Measurements from ENCODE around the gene JARID2. TPM values are rescaled to one million over a fixed set of nuclear protein-coding genes. Genes with fewer than 3 reads are reported as not detected.
A peak's percentile ranks its signal among the peaks of the same experiment; 100 is the strongest.

JARID2 gene
- total and polyA plus RNA-seq, 9 of the 15 experiments (the other 6 are each of a cell fraction or from before 2014, with no cell fraction given): 5.0 to 29.0 (median 15.6) TPM

DNA sequence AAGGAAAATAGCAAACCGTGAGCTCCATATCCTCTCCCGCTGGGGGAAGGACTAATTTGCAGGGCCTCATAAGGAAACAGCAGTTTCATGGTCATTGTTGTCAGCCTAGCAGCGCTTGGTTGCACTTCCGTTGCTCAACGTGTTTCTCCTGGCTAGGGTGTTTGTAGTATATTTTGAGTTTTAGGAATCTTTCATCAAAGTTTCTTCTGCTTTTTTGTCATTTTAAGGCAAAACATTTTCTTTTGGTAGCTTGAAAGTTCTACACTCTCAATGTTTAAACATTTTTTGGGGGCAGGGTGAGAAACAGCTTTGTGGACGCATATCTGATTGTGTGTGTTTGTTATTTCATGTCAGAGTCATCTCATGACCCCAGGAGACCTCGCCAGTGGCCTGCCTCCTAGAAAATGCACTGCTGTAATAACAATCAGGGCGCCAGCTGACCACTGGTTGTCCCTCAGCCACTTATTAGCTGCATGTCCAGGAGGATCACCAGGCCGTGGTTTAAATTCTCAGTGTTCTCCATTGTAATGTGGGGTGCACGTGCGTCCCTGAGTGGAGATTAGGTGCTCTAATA lies 20.6 kb downstream of the JARID2 start (continued):
- TF ChIP-seq BCLAF1 (IDR thresholded peaks at IDR 0.05; ENCODE audit: borderline replicate concordance in 1 of 2, control insufficient read depth in 1 of 2, low read depth in 2 of 2, low read length in 1 of 2) (peak in 1 of 2 experiments; percentile 49; a peak in 1 of 4 replicates), TEAD1 (CRISPR knock-in tag; IDR thresholded peaks at IDR 0.05) (peak in 1 of 2 experiments; percentile 11; a peak in 1 of 4 replicates), ZBTB17 (CRISPR knock-in tag; IDR thresholded peaks at IDR 0.05) (0 out of 2 replicates have a peak, but pooled peaks have one; percentile 37), ZFP1 (CRISPR knock-in tag; IDR thresholded peaks at IDR 0.05) (no peak), TEAD2 (tag; IDR thresholded peaks at IDR 0.05) (peak; percentile 58; the same call in 1 of the 2 replicates), ZNF311 (CRISPR knock-in tag; IDR thresholded peaks at IDR 0.05) (no peak), MAFK (IDR thresholded peaks at IDR 0.05; ENCODE audit: low read length) (peak; percentile 27; the same call in 1 of the 2 replicates), SOX6 (IDR thresholded peaks at IDR 0.05) (peak; percentile 93), CBX5 (IDR thresholded peaks at IDR 0.05; ENCODE audit: borderline replicate concordance, low read depth) (no peak), CBX3 (IDR thresholded peaks at IDR 0.05; ENCODE audit: borderline replicate concordance in 1 of 2, low read length in 2 of 2) (peak in 1 of 2 experiments; percentile 94; a peak in 2 of 3 replicates), ELF2 (CRISPR knock-in tag; IDR thresholded peaks at IDR 0.05) (no peak)
- TF ChIP-seq, protein P1, sequence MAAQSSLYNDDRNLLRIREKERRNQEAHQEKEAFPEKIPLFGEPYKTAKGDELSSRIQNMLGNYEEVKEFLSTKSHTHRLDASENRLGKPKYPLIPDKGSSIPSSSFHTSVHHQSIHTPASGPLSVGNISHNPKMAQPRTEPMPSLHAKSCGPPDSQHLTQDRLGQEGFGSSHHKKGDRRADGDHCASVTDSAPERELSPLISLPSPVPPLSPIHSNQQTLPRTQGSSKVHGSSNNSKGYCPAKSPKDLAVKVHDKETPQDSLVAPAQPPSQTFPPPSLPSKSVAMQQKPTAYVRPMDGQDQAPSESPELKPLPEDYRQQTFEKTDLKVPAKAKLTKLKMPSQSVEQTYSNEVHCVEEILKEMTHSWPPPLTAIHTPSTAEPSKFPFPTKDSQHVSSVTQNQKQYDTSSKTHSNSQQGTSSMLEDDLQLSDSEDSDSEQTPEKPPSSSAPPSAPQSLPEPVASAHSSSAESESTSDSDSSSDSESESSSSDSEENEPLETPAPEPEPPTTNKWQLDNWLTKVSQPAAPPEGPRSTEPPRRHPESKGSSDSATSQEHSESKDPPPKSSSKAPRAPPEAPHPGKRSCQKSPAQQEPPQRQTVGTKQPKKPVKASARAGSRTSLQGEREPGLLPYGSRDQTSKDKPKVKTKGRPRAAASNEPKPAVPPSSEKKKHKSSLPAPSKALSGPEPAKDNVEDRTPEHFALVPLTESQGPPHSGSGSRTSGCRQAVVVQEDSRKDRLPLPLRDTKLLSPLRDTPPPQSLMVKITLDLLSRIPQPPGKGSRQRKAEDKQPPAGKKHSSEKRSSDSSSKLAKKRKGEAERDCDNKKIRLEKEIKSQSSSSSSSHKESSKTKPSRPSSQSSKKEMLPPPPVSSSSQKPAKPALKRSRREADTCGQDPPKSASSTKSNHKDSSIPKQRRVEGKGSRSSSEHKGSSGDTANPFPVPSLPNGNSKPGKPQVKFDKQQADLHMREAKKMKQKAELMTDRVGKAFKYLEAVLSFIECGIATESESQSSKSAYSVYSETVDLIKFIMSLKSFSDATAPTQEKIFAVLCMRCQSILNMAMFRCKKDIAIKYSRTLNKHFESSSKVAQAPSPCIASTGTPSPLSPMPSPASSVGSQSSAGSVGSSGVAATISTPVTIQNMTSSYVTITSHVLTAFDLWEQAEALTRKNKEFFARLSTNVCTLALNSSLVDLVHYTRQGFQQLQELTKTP (IDR thresholded peaks at IDR 0.05; ENCODE audit: low read depth in 1 of 2, partially characterized antibody in 2 of 2): peak; percentile 36 to 51
- TF ChIP-seq, protein P2, sequence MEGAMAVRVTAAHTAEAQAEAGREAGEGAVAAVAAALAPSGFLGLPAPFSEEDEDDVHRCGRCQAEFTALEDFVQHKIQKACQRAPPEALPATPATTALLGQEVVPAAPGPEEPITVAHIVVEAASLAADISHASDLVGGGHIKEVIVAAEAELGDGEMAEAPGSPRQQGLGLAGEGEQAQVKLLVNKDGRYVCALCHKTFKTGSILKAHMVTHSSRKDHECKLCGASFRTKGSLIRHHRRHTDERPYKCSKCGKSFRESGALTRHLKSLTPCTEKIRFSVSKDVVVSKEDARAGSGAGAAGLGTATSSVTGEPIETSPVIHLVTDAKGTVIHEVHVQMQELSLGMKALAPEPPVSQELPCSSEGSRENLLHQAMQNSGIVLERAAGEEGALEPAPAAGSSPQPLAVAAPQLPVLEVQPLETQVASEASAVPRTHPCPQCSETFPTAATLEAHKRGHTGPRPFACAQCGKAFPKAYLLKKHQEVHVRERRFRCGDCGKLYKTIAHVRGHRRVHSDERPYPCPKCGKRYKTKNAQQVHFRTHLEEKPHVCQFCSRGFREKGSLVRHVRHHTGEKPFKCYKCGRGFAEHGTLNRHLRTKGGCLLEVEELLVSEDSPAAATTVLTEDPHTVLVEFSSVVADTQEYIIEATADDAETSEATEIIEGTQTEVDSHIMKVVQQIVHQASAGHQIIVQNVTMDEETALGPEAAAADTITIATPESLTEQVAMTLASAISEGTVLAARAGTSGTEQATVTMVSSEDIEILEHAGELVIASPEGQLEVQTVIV (CRISPR knock-in tag; IDR thresholded peaks at IDR 0.05; ENCODE audit: borderline replicate concordance): no peak
- TF ChIP-seq, protein P3, sequence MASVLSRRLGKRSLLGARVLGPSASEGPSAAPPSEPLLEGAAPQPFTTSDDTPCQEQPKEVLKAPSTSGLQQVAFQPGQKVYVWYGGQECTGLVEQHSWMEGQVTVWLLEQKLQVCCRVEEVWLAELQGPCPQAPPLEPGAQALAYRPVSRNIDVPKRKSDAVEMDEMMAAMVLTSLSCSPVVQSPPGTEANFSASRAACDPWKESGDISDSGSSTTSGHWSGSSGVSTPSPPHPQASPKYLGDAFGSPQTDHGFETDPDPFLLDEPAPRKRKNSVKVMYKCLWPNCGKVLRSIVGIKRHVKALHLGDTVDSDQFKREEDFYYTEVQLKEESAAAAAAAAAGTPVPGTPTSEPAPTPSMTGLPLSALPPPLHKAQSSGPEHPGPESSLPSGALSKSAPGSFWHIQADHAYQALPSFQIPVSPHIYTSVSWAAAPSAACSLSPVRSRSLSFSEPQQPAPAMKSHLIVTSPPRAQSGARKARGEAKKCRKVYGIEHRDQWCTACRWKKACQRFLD (CRISPR knock-in tag; IDR thresholded peaks at IDR 0.05): no peak; the same call in 1 of the 2 replicates

All from K562 (cell line).